HG03378 (cell line): ENCODE results near the gene THOC6.

Experiments used
- ATAC-seq: cut with Tn5 transposase; IDR thresholded peaks from one replicate; pipeline ENCODE4 v1.9.1; 2021; ENCODE audit warnings: mild to moderate bottlenecking, moderate library complexity; ENCODE audit not compliant: unreplicated experiment

The THOC6 gene

GRCh38 chr16:3029491-3030221, 5.8 kb downstream of the THOC6 start:
- no peak for ATAC-seq

GRCh38 chr16:3030222-3031212, 6.7 kb downstream of the THOC6 start:
- no peak for ATAC-seq

GRCh38 chr16:3032624-3033023, 8.8 kb downstream of the THOC6 start:
- ATAC-seq: no peak

GRCh38 chr16:3035289-3035971, 11.6 kb downstream of the THOC6 start:
- no peak for ATAC-seq

GRCh38 chr16:3035972-3036725, 12.3 kb downstream of the THOC6 start:
- no peak for ATAC-seq

GRCh38 chr16:3036726-3037315, 13.0 kb downstream of the THOC6 start, which contains the start of gene BICDL2:
BICDL2 (minus strand) TSS chr16:3036944; CDS start chr16:3035496, 1,448 bp downstream.
- no peak for ATAC-seq

GRCh38 chr16:3038256-3038655, 14.4 kb downstream of the THOC6 start:
- no peak for ATAC-seq

GRCh38 chr16:3038896-3039295, 15.1 kb downstream of the THOC6 start:
- ATAC-seq: no peak

GRCh38 chr16:3042376-3042775, 18.5 kb downstream of the THOC6 start:
- no peak for ATAC-seq

- no peak for ATAC-seq
Observed at GRCh38 chr16:3044708-3045107, 20.9 kb downstream of the THOC6 start.

GRCh38 chr16:3045758-3046640, 22.2 kb downstream of the THOC6 start, which contains the start of gene MMP25:
MMP25 (plus strand) TSS chr16:3046561; CDS start chr16:3046918, 357 bp downstream.
- no peak for ATAC-seq

GRCh38 chr16:3046641-3047386, 23.0 kb downstream of the THOC6 start:
- ATAC-seq: no peak

- ATAC-seq: no peak
Observed at GRCh38 chr16:3047387-3047720, 23.5 kb downstream of the THOC6 start.

GRCh38 chr16:3049921-3050481, 26.2 kb downstream of the THOC6 start:
- ATAC-seq: no peak

- no peak for ATAC-seq
Observed at GRCh38 chr16:3050487-3050886, 26.7 kb downstream of the THOC6 start.

- no peak for ATAC-seq
Observed at GRCh38 chr16:3051009-3051408, 27.2 kb downstream of the THOC6 start.

- ATAC-seq: no peak
Observed at GRCh38 chr16:3051494-3051893, 27.7 kb downstream of the THOC6 start.
